Esophagus muscularis mucosa (tissue), 2 donors: ENCODE results near the gene SLC24A3.

ENCODE experiments used
- EP300 ChIP-seq: sonication (generic); formaldehyde crosslinking; IDR thresholded peaks from one replicate; pipeline ENCODE4 v1.6.1; 2017; ENCODE audit warnings: antibody characterized with exemption
- POLR2A ChIP-seq: fragments of 450-650 bp; IDR thresholded peaks from one replicate; pipeline ENCODE4 v1.6.1; 2017; ENCODE audit warnings: antibody characterized with exemption, moderate library complexity, mild to moderate bottlenecking, low read depth

DNA sequence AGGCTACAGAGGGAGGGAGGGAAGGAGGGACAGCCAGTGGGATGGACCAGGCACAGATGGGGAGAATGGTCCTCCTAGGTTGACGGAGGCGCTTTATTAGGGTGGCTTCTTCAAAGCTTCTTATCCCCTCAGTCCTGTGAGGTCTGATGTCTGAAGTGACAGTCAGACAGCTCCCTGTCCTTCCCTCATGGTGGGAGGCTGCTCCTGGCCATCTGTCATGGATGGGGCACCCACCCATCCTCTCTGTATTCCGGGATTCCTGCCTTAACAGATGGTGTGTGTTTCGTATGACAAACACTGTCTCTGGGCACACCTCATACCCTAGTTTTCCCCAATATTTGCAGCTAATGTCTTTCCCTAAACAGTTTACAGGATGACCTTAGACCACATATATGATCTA, 553.5 kb downstream of the SLC24A3 start:
- TF ChIP-seq EP300: no peak
- no peak for TF ChIP-seq POLR2A
